HG03520 (cell line): Measurements from ENCODE around the gene GRID1.

Source experiments
- ATAC-seq: cut with Tn5 transposase; IDR thresholded peaks from one replicate; pipeline ENCODE4 v1.9.1; 2021; ENCODE audit warnings: mild to moderate bottlenecking, moderate library complexity; ENCODE audit not compliant: unreplicated experiment

The GRID1 gene

DNA sequence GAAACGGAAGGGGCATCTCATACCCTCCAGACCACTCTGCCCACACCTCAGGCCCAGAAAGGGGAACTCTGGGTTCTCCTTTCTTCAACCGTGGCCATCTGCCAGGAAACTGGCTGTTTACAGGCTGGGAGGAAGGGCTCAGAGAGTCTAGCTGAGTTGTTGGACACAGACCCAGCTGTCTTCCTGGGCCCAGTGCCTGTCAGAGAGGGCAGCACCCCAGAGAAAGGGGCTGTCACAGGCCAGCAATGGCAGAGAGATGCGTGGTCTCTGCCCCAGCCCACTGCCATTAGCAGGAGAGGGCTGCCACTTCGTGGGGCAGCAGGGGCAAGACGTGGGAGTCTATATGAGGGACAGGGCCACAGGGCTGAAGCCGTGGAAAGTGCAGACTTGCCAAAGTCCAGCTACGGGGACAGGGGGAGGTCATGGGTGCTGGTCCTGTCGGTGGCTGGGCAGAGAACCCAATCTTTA is 11.0 kb downstream of the GRID1 start:
- ATAC-seq: no peak

DNA sequence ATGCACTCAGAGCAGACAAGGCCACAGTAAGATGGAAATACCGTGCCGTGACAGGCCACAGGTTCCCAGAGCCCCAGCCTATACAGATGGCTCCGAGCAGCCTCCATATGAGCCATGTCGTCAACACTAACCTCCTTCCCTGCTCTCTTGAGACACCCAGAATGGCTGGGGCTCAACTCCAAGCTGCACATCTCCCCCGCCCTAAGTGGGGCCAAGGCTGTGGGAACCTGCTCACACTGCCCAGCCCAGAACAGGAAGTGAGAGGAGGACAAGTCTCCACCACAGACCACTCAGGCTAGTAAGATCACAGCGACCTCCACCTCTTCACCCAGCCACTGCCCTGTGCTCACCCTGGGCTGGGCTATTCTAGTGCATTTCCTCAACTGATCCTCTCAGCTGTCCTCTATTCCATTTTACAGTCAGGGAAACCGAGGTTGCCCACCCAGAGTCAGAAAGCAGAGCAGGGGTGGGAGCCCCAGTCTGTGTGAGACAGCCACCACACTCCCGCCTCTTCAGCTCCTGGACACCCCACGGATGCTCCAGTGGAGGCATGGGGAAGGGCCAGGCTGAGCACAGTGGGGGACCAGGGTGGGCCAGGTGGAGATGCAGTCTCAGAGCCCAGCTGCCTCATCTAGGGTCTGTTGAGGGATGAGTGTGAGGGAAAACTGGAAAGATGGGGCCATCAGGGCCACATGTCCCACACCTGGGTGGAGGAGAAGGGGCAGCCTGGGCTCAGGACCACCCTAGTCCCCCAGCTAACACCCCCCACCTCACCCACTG is 11.6 kb downstream of the GRID1 start:
- ATAC-seq: peak; percentile 67

- ATAC-seq: no peak
Observed at GRCh38 chr10:86353506-86354485, 12.8 kb downstream of the GRID1 start.

GRCh38 chr10:86350897-86351296 is 15.7 kb downstream of the GRID1 start:
- no peak for ATAC-seq

DNA sequence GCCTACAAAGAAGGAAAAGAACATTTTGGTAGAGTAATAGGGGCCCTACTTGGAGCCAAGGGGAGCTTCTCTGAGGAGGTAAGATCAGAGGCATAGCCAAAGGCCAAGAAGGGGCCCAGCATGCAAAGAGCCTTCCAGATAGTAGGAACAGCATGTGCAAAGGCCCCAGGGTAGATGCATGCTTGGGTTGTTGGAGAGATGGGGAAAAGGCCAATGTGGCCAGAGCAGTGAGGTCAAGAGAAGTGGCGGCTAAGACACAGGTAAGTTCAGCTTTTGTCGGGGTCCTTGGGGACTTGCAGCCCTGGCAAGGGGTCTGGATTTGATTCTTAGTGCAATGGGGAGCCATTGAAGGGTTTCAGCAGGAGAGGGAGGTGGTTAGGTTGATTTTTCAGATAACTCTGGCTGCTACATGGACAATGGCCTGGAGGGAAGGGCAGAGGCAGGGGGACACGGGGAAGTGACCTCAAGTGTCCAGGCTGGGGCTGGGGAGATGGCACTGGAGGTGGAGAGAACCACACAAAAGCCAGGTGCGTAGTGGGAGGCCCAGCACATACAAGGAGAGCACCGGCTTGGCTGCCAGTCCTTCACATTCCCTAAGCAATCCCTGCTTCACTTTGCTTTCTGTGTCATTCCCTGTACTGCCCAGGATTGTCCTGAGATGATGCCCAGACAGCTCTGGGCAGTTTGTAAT is 16.5 kb downstream of the GRID1 start:
- ATAC-seq: no peak

DNA sequence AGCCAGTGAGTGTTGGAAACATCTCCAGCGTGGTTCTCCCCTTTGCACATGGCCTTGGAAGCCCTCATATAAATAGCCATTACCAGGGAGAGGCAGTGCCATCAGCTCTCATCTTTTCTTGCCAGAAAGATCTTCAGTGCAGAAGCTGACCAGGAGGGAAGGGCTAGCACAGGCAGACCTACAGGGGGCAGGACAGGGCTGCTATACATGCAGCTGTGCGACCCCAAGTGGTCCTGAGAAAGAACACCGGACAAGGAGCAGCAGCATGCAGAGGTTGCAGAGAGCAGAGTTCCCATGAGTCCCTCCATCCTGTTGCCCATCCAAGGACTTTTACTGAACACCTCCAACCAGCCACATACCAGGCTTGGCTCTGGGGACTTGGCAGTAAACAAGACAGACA is 17.1 kb downstream of the GRID1 start:
- ATAC-seq: no peak

DNA sequence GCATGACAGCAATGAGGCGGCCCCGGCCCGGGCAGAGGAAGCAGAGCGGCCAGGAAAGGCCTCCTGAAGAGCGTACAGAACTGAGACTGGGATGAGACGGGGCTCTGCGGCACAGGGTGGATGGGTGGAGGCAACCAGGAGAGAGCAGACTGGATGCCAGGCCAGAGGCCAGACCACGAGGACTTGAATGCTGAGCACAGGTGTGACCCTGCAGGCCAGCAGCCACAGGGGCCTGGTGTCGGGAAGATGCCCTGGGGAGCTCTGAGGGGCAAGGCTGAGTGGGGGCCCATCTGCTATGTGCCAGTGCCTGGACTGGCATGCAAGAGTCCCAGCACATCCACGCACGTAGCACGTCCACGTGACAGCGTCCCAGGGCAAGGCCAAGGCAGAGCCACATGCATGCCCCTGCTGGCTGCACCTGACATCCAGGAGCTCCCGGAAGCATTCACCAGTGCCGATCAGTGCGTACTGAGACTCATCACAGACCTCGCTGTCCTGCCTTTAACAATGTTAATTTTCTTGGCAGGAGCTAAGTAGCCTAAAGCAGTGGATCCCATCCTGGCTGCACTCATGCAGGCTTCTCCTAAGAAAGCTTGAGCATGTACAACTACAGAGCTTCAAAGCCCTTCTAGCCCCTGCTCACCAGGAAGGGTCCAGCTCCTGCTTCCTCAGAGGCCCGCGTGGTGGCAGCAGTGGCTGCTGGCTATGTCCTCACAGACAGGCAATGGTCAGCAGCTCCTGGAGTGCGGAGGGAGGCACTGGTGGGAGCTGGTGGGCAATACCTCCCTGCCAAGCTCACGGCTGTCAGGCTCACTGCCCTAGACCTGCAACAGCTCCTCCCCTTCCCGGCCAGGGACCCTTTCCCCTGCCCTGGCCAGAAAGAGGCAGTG is 18.0 kb downstream of the GRID1 start:
- ATAC-seq: no peak

DNA sequence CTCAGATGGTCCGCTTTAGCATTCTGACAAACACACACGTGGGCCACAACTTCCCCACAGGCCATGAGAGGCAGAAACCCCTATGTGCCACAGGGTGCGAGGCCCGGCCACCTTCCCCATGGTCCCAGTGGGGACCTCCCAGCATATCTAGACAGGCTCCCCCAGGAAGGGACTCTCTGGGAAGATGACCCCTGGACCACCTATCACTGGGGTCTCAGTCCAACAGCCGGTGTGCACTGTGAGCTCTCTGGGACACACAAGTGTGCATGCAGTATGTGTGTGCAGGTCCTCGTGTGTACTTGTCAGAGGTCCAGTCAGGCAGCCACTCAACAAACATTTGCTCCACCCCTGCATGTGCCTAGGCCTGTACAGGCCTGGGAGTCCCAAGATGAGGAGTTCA is 18.7 kb downstream of the GRID1 start:
- ATAC-seq: no peak

GRCh38 chr10:86346799-86347665 is 19.6 kb downstream of the GRID1 start:
- no peak for ATAC-seq

- ATAC-seq: no peak
Observed at GRCh38 chr10:86345859-86346798, 20.5 kb downstream of the GRID1 start.

DNA sequence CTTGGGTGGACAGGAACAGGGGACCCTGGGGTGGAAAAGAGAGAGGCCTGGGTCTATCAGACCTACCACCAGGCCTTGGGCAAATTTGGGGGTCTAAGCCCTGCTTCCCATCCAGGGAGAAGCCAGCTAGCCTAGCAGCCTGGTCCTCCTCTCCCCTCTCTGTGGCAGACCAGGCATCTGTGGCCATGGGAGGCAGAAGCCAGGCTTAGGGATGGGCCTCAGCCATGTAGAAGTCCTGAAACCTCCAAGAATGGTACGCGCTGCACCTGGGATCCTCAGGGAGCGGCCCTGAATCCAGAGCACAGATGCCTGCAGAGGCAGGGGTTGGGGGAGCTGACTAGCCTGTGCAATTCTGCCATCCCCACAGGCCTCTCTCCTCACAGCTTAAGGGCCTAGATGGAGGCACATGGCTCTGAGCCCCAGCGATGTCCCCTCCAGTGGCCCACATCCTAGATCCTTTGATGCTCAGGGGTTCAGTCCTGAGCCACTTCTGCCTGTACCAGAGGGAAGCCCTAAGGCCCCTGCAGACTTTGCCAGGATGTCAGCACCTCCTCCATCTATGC is 21.2 kb downstream of the GRID1 start:
- ATAC-seq: no peak

GRCh38 chr10:86344714-86345161 is 21.9 kb downstream of the GRID1 start:
- no peak for ATAC-seq

GRCh38 chr10:86344281-86344680 is 22.3 kb downstream of the GRID1 start:
- ATAC-seq: no peak

DNA sequence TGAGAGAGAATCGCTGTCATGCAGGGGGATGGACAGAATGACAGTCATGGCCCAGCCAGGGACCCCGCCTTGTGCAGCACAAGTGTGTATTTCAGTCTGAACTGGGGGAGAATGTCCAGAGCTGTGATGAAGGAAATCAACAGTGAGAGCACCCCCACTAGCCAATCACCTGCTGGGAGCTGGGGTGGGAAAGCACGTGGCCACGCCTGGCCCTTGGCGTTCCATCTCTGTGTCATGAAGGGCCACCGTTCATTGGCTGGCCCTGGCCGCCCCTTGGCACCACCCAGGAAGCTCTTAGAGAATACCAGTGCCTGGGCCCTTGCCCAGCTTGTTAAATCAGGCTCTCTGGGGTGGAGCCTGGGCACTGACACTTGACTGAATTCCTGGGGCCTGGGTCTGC is 22.8 kb downstream of the GRID1 start:
- no peak for ATAC-seq

GRCh38 chr10:86342111-86342863 is 24.3 kb downstream of the GRID1 start:
- no peak for ATAC-seq

- ATAC-seq: no peak
Observed at GRCh38 chr10:86341361-86341811, 25.2 kb downstream of the GRID1 start.

- no peak for ATAC-seq
Observed at GRCh38 chr10:86340991-86341260, 25.7 kb downstream of the GRID1 start.
